GM10266 (cell line): ENCODE results near the gene UMPS.
"Not testable (repeated sequence)": the region's sequence is repeated elsewhere in the genome, so short reads cannot be mapped to it uniquely, and the experiment has no call there.

Experiments used
- DNase-seq: peaks from one replicate; pipeline ENCODE4 v3.0.0; 2012; ENCODE audit errors: extremely low spot score
- TF ChIP-seq, protein P1 (sequence below): IDR thresholded peaks from 2 replicates; pipeline ENCODE4 v1.5.1; 2012; ENCODE audit warnings: mild to moderate bottlenecking, low read depth; ENCODE audit not compliant: control insufficient read depth, insufficient read depth; ENCODE audit errors: missing control alignments

Gene UMPS

DNA sequence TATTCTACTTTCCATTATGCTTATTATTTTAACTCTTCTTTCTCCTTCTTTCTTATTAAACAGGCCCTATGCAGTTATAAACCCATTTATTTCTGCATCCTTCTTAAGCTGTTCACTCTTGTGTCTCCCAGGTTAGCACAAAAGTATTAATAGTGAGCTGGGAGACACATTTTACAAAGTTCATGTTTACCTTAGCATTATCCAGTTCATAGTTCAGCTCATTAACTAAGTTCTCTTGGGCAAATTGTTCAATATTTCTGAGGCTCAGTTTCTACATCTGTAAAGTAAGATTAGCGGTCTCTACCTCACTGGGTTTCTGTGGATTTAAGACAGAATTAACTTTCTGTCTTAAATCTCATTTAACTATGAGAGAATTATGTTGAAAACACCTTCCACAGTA is 31.2 kb upstream of the UMPS start:
- TF ChIP-seq, protein P1, sequence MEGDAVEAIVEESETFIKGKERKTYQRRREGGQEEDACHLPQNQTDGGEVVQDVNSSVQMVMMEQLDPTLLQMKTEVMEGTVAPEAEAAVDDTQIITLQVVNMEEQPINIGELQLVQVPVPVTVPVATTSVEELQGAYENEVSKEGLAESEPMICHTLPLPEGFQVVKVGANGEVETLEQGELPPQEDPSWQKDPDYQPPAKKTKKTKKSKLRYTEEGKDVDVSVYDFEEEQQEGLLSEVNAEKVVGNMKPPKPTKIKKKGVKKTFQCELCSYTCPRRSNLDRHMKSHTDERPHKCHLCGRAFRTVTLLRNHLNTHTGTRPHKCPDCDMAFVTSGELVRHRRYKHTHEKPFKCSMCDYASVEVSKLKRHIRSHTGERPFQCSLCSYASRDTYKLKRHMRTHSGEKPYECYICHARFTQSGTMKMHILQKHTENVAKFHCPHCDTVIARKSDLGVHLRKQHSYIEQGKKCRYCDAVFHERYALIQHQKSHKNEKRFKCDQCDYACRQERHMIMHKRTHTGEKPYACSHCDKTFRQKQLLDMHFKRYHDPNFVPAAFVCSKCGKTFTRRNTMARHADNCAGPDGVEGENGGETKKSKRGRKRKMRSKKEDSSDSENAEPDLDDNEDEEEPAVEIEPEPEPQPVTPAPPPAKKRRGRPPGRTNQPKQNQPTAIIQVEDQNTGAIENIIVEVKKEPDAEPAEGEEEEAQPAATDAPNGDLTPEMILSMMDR, result no peak
- no peak for DNase-seq

DNA sequence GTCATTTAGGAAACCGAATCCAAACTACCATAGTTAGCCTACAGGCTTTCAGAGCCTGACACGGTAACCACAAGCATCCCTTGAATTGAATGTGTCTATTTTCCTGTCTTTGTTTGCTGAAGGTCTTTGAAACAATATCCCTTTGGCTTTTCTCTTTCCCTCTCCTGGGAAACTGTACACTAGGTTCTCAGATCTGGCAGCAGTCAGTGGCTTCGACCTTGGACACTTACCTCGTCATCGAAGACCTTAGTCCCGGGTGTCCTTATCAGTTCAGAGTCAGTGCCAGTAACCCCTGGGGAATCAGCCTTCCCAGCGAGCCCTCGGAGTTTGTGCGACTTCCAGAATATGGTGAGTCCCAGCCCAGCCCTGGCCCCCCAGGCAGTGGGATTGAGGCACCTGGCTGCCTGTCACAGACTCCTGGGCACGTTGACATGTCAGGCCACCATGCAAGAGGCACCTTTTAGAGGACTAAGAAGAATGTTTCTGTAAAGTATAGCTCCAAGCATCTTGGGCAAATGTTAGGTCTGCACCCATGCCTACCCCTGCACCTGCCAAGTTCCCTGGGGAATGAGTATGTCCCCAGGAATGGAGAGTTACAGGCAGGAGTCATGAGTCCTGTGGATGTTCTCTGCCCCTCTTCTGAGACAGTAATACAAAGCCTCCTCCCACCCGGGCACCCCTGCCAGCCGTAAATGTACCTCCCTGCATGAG is 30.4 kb upstream of the UMPS start:
- TF ChIP-seq, protein P1, result no peak
- no peak for DNase-seq

DNA sequence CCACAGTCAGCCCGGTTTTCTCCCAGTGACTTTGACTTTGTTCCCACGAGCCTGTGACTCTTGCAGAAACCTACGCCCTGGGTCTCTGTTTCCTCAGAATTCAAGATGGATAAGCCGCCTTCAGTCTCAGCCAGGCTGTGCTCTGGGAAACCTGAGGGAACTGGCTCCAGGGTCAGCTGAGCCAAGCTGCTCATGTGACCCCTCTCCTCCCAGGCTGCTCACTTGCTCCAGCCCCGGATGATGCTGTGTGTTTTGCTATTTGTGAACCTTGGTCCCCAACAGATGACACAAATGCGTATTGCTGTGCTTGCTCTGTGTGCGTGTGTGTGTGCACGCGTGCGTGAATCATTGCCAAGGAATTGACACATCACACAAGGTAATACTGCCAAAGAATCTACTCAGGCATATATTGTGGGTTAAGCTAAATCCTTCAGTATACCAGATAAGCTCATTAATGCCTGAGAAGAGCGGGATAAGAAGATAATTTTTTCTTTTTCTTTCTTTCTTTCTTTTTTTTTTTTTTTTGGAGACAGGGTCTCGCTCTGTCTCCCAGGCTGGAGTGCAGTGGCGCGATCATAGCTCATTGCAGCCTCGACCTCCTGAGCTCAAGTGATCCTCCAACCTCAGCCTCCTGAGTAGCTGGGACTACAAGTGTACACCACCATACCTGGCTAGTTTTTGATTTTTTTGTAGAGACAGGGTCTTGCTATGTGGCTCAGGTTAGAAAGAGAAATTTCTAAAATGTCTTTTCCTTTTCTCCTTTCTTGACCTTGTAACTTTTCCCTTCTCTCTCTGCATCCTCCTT is 29.2 kb upstream of the UMPS start:
- DNase-seq, result no peak
- TF ChIP-seq, protein P1, result no peak

DNA sequence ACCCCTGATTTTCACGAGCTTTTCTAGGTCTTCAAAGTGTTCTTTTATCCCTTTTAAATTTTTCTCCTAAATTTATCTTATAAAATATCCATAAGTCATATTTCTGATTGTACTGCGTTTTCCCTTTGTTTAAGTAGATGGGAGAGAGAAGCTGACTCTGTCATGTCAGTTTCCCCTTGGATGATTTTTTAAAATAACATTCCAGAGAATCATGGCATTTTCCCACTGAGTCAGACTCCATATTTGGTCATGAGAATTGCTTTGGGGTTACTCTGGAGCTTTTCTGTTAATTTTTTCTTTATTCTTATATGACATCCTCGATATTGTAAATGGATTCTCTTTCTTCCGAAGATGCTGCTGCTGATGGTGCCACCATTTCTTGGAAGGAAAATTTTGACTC is 28.6 kb upstream of the UMPS start:
- DNase-seq, result no peak

DNA sequence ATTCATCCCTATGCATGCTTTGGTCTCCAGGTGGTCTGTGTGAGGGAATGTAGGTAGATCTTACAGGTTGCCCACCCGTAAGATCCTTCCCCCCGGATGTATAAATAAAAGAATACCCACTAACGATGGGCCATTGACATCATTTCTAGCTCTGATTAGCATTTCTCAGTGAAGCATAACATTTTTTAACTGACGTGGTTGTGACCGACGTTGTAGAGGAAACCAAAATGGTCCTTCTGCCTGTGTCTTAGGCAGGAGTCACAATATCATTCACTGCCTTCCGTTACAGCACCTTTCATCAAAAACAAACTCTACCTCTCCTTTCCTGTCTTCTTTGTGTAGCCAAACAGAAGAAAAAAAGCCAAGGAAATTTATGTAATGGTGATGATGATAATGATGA is 27.3 kb upstream of the UMPS start:
- TF ChIP-seq, protein P1, result no peak
- DNase-seq, result no peak

More for the DNA sequence above, 28.6 kb upstream of the UMPS start:
- TF ChIP-seq, protein P1, result no peak

DNA sequence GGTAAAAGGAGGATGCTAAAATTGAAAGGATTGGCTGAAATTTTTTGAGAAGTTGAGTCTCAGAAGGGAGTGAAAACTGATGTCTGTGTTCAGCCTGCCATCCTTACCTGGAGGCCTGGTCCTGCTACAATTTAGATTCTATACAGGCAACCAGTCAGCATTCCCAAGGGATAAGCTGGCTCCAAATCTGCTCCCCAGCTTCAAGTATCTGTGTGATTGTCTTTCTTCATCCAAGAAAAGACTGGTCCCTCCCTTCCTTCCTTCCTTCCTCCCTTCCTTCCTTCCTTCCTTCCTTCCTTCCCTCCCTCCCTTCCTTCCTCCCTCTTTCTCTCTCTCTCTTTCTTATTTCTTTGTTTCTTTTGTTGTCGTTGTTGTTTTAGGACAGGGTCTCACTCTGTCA is 24.7 kb upstream of the UMPS start:
- TF ChIP-seq, protein P1, result no peak
- no peak for DNase-seq

DNA sequence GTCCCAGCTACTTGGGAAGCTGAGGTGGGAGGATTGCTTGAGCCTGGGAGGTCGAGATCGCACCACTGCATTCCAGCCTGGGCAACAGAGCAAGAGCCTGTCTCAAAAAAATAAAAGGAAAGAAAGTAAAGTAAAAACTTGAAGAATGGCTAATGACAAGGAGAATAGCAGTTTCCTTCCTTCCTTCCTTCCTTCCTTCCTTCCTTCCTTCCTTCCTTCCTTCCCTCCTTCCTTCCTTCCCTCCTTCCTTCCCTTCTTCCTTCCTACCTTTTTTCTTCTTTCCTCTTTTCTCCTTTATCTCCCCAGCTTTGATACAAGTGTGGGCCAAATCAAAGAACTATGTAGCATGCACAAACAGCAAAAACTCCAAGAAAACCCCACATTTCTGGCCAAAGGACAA is 23.0 kb upstream of the UMPS start:
- not testable (repeated sequence) for DNase-seq

GRCh38 chr3:124707656-124708062 is 22.6 kb upstream of the UMPS start:
- TF ChIP-seq, protein P1, result no peak
- DNase-seq, result no peak
